M059J (cell line): ENCODE data around the gene GALNTL6. TPM values are rescaled to one million over a fixed set of nuclear protein-coding genes. Genes with fewer than 3 reads are reported as not detected.

ENCODE experiments used
- DNase-seq: peaks from one replicate; pipeline ENCODE4 v3.0.0-alpha.2; 2012; ENCODE audit warnings: low read depth
- total RNA-seq: library from RNA; depleted of rRNA; stranded (reverse); fragments of >200 nt; shearing (Covaris generic); gene quantifications from 2 replicates; pipeline ENCODE4 v1.2.3, GENCODE V29; 2014

GALNTL6 gene
- total RNA-seq, 1 experiment from 2014 or later, result not detected

DNA sequence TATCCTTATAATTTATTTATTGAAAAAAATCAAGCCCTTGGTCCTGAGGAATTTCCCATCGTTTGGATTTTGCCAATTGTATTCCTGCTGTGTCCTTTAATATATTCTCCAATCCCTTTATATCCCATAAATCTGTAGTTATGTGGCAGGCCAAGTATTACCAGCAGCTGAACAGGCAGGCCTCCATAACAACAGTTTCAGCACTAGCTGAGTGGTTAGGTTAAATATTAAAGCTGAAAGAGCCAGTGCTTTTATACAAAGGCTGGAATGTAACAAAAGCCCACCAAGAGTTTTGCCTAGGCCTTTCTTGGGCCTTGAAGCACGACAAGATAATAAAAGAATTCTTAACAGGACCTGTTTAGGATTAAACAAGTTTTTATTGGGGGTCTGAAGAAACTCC lies 988.8 kb downstream of the GALNTL6 start:
- DNase-seq, result no peak

DNA sequence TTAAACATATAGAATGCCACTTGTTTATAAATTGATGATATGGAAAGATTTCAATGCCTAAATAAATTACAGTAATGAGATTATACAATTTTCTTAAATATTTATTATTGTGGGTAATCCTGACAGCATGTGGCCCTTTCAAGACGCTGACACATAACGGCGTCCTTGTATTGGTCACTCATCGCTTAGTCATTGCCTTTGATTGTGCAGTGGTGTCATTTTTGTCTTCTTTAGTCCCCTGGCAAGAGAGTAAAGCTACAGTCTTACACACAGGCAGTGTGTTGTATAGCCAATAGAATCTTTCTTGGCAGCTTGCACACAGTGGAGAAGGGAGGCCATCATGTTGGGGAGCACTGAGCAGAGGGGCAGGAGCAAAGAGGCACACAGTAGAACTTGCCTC lies 993.6 kb downstream of the GALNTL6 start:
- DNase-seq, result no peak

DNA sequence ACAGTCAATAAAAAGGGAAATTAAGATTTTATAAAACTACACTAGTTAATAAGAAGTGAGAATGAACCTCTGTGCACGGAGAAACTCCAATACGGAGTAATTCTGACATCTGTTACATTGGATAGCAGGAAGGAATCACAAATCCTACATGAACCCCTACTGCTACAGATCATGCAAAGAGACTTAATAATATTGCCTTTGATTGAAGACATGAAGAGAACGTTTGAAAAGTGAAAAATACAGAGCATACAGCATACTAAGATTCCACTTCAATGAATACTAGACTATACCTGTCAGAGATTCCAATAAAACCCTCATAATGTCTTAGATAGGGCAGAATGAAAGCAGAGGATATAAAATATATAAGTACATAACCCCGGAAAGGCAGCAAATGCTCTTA lies 995.0 kb downstream of the GALNTL6 start:
- DNase-seq, result no peak

DNA sequence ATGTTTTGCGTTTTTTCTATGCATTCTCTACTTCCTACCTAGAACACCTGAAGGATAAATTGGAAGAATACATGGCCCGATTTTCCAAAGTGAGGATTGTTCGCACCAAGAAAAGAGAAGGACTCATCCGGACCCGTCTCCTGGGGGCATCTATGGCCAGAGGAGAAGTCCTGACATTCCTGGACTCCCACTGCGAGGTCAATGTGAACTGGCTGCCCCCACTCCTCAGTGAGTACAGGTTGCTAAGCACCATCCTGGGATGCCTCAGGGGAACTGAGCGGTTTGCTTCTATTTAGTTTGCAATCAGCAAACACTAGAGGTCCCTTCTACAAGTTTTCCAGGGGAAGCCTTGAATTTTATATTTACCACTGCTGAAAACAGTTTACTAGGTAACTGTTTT lies 996.1 kb downstream of the GALNTL6 start:
- DNase-seq, result no peak

DNA sequence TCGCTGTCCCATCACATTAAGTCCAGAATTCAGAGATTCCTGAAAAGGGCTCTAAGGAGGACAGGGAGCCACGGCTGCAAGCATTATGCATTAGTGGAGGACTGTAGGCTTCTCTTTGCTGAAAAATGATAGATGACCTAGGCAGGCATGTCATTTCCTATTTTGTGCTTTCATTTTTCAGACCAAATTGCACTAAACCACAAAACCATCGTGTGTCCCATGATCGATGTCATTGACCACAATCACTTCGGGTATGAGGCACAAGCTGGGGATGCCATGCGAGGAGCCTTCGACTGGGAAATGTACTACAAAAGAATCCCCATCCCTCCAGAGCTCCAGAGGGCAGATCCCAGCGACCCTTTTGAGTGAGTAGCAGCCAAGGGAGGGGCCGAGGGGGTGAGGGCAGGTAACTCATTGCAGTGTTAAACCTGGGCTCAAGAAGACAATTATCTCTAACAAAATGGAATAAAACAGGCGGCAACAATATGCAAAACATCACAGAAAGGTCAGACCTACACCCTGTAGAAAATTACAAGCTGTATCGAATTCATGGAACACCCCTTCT lies 1000.2 kb downstream of the GALNTL6 start:
- no peak for DNase-seq

DNA sequence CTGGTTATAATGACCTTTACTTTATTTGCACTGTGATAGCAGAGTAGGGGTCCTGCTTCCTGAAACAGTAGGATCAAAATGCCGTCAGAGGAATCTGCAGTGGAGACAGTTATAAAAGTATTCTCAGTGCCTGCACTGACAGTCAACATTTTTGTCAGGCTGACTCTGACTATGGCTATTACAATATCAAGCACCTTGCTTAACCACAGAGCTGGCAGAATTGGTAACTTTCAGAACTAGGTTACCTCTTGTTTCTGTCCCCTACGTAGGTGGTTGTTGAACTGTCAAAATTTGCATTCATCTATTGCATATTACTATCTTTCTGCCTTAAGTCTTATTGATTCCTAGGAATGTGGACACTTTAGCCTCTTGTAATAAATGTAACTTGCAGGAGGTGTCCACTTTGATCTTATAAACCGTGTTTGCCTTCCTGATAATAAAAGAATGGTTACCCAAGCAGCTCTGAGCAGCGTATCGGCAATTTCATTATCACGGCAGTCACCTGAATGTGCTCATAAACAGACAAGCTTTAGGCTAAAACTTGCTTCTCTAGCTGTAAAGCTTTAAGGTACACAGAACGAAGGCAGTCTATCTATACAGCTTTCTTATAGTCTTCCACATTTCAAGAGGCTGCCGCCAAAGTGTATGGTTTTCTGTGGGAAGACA lies 1002.4 kb downstream of the GALNTL6 start:
- no peak for DNase-seq

DNA sequence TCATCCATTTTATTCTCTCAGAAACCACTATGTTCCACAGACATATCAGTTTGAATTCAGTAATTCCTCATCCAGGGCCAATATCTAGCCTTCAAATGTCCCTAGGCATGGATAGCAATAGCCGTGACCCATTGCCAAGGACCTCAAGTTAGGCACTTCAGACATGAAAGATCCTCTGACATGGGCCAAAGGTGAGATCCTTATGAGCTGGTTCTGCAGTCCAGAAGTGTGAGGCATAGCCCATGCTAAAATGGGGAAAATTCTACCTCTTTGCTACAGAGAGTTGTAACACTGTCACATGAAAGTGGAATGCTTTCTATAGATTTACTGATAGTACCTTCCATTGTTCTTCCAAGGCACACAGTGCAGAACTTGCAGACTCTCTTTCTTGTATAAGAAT lies 1005.7 kb downstream of the GALNTL6 start:
- DNase-seq, result no peak

DNA sequence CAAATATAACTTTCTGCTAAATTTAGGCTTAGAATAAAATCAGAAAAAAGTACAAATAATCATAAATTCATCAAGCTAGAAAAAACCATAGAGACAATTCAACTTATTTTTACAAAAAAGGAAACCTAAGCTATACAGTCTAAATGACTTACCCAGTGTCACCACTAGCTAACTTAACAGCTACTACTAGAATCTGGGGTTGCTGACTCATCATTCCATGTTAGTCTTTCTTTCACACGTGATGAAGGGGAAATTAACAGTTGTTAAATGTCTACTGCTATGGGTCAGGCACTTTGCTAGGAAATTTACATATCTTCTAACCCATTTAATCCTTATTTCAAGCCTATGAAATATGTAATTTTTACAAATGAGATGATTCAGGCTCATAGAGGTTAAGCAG lies 1006.1 kb downstream of the GALNTL6 start:
- no peak for DNase-seq

DNA sequence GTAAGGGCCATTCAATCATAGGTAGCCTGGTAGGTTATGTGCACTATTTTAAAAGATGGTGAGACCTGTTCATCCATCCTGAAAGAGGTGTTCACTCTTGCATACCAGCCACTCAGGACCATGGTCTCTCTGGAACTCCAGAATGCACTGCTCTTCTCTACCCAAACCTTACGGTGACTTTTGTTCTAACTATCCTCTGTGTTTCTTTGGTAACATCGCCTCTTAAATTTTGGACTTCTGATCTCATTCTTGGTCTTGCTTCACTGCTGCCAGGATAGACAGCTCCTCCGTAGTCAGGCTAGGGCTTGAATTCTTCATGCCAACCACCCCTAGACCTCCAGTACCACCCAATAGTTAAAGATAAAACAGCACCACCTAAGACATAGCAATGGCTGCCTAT lies 1009.1 kb downstream of the GALNTL6 start:
- DNase-seq, result no peak

DNA sequence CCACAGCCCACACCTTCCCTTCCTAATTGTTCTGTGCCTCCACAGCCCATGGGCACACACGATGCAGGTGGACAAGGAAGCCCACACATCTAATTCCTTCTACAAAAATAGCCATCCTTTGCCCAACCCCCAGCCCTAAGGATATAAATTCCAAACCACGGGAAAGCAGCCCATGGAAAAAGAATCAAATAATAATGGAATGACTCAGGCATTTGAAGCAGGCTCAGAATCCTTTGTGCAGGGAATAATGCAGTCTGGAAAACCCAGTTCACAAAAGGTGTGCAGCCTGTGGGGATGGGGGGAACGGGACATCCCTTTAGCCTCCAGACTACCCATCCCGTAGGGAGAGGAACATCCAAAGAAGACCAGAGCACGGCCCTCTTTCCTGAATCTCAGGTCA lies 1013.1 kb downstream of the GALNTL6 start:
- no peak for DNase-seq

DNA sequence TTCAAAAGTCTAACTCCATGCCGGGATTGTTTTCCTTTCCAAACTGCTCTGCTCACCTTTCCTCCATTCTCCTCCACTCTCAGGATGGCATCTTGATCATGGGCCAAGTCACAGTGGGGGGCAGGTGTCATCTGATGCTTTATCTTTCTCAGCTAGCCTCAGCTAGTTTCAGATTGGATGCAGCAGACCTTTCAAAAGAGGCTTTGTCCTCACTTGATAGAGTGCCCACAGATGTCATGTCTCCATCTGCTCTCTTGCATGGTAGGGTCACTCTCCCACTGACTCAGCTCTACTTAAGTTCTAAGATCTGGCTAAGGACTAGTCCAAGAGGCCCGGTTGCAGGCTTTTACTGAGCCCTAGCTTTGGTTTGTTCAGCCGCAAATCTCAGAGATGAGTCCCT lies 1013.7 kb downstream of the GALNTL6 start:
- DNase-seq, result no peak

DNA sequence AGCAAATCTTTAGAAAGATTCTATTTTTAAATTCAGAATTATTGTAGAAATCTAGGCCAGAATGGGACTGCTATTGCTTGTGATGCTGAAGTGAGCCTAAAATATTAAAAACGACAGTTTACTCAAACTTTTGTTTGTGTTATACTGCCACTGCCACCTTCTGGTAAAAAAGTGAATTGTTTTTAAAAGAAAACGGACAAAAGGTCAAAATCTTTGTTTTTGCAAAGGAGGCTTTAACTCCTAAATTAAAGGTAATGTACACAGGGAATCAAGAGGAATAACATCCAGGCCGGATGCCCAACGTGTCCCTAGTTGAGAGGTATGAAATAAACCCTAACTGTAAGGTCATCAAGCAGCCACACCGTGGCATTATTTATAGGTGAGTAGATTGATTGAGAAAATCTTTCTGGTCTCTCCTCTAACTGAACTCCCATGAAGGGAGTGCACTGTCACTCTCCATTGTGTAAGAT lies 1017.1 kb downstream of the GALNTL6 start:
- peak; percentile 7 for DNase-seq

DNA sequence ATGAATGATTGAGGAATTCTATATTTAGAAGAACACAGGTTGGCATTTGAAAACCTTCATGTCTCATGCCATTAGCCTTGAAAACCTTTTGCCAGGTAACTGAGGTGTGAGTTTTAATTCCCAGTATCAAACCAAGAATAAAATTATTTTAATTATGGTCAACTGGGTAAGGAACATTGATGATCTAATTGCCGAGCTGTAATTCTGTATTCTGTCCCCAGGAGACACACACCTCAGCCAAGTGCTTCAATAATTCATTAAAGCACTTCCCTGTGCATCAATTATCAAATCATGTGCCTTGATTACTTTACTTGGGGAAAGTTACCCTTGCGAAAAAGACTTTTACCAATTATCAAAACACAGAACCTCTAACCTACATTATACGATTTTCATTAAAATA lies 1023.5 kb downstream of the GALNTL6 start:
- DNase-seq, result no peak

DNA sequence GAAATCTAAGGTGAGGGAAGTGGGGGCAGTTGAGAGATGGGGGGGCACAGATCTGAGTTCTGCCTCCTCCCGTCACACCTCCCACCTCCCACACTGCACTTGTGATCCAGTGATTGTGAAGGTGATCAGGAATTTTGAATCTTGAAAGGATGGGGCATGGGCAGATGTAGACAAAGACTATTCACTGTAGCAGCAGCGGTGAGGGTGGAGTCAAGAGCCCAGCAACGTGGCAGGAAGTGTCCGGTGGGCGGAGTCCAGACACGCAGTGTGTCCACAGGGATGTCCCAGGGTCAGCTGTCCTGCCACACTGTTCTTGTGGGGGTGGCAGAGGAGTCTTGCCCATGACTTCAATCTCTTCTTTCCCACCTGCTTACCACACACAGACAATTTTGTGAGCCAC lies 1024.9 kb downstream of the GALNTL6 start:
- DNase-seq, result no peak

DNA sequence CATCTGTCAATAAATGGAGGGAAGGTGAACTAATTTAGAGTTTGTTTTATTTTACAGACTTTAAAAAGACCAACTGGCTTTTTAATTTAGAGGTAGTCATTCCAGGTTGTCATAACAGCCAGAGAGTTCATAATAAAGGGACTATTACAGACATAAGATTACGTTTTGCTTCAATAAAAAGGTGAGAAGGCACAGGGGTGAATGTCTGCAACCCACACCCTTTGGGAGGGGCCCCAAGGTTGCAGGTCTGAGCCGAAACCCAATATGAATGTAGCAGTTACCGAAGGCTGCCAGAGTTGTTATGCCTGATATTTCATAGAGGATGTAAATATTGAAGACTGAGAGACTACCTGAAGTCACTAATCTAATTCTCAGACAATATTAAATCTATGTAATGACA lies 1025.7 kb downstream of the GALNTL6 start:
- no peak for DNase-seq

DNA sequence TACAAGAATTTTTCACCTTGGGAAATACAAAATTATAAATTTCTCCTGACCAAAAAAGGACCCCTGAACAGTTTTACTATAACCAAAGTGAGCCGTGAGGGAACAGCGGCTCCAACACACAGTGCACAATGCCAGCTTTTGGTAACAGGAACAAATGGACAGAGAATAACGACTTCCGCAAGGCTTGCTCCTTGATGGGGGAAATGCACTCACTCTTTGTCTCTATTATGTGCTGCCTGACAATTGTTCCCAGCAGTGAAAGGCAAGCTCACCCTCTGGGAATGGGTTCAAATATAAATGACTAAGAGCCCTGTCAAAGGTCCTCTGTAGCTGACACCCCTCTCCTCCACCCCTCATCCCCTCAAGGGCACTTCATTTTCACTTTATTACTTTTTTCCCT lies 1029.6 kb downstream of the GALNTL6 start:
- no peak for DNase-seq

DNA sequence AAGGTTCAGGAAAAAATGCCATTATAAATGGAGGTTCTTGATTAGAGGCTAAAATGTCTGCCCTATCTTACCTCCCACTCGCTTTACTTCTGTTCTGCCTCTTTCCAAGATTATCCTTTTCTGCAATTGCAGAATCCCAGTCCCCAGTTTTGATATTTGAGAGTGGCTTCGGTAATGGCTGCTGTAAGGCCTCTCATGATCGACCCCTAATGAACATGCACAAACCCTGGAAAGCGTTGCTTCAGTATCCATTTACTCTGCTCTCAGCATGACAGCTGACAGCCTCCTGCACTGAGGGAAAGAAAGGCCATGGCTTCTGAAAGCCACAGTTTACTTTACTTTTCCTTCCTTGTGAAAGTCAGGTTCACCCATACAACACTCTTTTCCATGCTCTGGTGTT lies 1030.0 kb downstream of the GALNTL6 start:
- no peak for DNase-seq

DNA sequence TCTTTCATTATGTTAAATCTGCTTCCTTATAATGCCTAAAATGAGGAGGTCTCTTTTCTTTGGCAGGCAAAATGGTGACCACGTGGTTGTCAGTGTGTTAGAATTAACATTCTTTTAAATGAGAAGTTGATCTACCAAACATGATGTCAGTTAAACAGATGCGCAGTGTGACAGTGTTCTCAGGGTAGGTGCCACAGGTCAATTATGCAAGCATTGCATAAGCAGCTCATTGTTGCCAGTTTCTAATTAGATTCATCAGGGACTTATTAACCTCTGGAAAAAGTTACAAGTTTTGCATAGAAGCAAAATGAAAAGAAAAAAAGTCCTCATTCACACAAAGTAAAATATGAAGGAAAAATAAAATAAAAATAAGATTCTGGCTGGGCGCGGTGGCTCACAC lies 1031.4 kb downstream of the GALNTL6 start:
- no peak for DNase-seq

DNA sequence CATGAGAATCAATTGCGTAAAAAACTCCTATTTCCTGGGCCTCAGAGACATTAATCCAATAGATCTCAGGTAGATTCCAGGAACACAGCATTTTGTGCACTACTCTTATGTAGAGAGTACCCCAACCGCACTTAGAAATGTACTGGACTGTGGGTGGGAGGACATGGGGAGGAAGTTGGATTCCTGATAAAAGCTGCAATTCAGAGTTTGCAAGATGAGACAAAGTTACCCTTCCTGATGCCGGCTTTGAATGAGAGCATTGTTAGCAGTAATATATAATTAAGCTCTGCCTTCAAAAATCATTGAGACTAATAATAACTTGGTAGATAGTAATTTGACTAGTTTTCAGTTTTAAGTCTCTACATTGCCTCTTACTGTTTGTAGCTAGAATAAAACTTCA lies 1032.1 kb downstream of the GALNTL6 start:
- no peak for DNase-seq

DNA sequence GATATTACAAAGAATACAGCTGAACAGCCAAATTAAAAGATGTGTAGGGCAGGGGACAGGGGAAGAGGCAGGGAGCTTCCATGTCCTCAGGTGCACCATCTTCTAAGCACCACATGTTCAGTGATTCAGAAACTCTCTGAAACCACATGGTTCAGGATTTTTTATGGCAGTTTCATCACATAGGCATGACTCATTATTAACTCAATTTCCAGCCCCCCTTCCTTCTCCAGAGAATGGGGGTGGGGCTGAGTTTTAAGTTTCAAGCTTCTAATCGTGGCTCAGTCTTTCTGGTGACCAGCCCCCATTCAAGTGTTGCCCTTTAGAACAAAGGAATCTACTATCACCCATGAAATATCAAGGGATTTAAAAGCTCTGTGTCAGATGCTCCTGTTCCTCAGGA lies 1037.6 kb downstream of the GALNTL6 start:
- peak; percentile 77 for DNase-seq

DNA sequence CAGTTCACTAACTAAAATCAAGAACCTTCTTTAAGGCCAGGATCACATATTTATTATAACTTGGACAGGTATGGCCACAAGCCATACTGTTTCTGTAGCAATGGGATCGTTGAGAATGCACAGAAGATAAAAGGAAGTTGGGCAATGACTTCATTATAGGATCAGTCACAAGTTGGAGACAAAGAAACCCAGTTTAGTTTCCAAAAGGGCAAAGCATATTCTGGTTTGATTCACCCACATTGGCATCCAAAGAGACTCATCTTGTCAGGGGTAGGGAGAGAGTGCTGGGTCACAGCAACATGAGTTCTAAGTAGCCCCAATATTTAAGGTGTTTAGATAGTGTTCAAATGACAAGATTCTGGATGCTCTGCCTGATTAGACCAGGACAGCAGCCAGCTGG lies 1038.3 kb downstream of the GALNTL6 start:
- DNase-seq, result peak; percentile 7

DNA sequence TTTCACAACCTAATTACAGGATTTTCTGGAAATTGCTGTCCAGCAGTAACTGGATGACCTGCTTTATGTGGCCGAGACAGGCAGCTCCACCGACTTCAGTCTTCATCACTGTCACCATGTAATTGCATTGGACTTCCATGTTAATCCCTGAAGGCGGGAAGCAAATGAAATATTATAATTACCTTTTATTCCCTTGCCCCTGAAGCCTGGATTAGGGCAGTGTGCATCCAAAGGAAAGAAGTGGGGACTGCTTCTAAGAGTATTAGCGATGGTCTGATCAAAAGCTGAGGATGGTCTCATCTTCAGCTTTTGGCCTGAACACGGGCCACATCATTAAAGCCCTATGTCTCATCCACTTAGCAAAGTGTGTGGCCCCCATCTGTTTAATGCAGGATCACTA lies 1043.8 kb downstream of the GALNTL6 start:
- DNase-seq, result no peak

DNA sequence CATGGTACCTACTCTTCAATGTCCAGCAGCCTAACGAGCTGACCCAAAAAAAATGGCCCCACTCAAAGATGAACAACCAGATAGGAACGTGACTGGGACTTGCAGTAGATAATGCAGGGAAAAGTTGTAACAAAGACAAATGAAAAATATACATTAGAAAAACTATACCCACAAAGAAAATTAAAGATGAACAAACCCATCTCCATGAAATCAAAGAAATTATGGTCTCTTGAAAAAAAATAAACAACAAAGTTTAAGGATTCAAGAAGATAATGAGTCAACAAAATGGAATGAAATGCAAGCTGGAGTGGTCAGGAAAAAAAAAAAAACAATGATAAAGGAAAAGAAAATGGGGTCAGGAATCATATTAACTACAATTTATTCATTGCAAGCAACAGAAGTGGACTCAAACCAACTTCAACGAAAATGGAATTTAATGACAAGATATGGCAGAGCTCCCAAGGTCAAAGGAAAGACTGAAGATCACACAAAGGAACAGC lies 1045.6 kb downstream of the GALNTL6 start:
- peak; percentile 22 for DNase-seq

DNA sequence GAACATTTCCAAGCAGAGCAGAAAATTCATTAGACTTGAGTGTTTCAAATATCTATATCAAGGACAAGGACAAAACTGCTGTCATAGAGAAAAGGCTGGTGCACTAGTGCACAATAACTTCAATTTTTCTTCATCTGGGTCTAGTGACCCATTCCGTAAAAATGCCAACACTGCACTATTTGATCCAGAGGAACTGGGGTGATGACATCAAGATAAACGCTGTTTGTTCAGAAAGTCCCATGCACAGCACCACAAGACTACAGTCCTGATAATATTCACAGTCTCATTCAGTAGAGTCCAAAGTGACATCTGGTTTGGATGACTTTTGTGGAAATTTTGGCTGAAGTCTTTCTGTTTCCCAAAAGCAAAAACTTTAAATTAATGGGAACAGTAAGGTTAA lies 1051.9 kb downstream of the GALNTL6 start:
- no peak for DNase-seq
